Activated T-cell treated with anti-CD3 and anti-CD28 coated beads, Interleukin-2, amount 50 U/mL, for 24 hours (primary cell): ENCODE measurements around the gene ACBD7.

ENCODE experiments used
- DNase-seq: peaks from one replicate; pipeline ENCODE4 v3.0.0-alpha.2; 2020
- H3K27ac Mint-ChIP-seq: 2 replicates; pipeline ENCODE4 v1.8.0; 2020; ENCODE audit warnings: mild to moderate bottlenecking, mixed read lengths
- H3K27me3 Mint-ChIP-seq: 2 replicates; pipeline ENCODE4 v1.8.0; 2020; ENCODE audit warnings: mixed read lengths
- H3K36me3 Mint-ChIP-seq: 2 replicates; pipeline ENCODE4 v1.8.0; 2020; ENCODE audit warnings: low read depth, mixed read lengths
- H3K4me1 Mint-ChIP-seq: 2 replicates; pipeline ENCODE4 v1.8.0; 2020; ENCODE audit warnings: low read depth, mixed read lengths
- H3K4me3 Mint-ChIP-seq: 2 replicates; pipeline ENCODE4 v1.8.0; 2020; ENCODE audit warnings: mild to moderate bottlenecking, moderate library complexity, mixed read lengths
- H3K9me3 Mint-ChIP-seq: 2 replicates; pipeline ENCODE4 v1.8.0; 2020; ENCODE audit warnings: mixed read lengths

The ACBD7 gene

GRCh38 chr10:15088428-15089261 is at the start of gene ACBD7:
ACBD7 (minus strand) TSS chr10:15088776; CDS start chr10:15088728, 48 bp downstream.
- H3K9me3 Mint-ChIP-seq, result no peaks in the 10 kb centered on the region
- H3K36me3 Mint-ChIP-seq, result no peaks in the 10 kb centered on the region
- H3K27ac Mint-ChIP-seq, result no peak within 1 kb of the TSS
- no peaks in the 10 kb centered on the region for H3K27me3 Mint-ChIP-seq
- H3K4me1 Mint-ChIP-seq, result no peaks in the 10 kb centered on the region
- H3K4me3 Mint-ChIP-seq, result peak within 1 kb of the TSS; percentile 69
- peak; percentile 87 for DNase-seq

GRCh38 chr10:15137636-15138035 is 49.1 kb upstream of the ACBD7 start:
- H3K27ac Mint-ChIP-seq, result peak overlapping the region; percentile 27
- peaks cover 31% of the 10 kb centered on the region for H3K4me1 Mint-ChIP-seq
- peaks cover 68% of the 10 kb centered on the region for H3K36me3 Mint-ChIP-seq
- H3K9me3 Mint-ChIP-seq, result no peaks in the 10 kb centered on the region
- no peak for DNase-seq
- no peaks in the 10 kb centered on the region for H3K27me3 Mint-ChIP-seq
- no peak overlapping the region for H3K4me3 Mint-ChIP-seq

DNA sequence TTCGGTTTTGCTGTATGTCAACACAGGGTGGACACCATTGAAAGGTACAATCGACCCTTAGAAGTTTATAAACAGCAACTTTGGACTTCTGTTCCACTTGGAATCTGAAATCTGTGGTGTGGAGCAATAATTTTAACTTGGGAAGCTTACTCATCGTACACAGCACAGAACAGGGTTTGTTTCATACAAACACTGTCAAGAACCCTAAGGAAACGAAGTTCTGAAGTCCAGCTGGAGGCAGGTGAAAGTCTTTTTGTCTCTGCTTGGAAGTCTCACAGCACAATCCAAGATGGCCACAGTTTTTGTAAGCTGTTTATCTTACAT is 48.4 kb upstream of the ACBD7 start:
- Mint-ChIP-seq H3K4me3 (no peak overlapping the region), H3K27ac (no peak overlapping the region), H3K36me3 (peaks cover 70% of the 10 kb centered on the region), H3K4me1 (peaks cover 24% of the 10 kb centered on the region), H3K27me3 (no peaks in the 10 kb centered on the region), H3K9me3 (no peaks in the 10 kb centered on the region)
- no peak for DNase-seq

DNA sequence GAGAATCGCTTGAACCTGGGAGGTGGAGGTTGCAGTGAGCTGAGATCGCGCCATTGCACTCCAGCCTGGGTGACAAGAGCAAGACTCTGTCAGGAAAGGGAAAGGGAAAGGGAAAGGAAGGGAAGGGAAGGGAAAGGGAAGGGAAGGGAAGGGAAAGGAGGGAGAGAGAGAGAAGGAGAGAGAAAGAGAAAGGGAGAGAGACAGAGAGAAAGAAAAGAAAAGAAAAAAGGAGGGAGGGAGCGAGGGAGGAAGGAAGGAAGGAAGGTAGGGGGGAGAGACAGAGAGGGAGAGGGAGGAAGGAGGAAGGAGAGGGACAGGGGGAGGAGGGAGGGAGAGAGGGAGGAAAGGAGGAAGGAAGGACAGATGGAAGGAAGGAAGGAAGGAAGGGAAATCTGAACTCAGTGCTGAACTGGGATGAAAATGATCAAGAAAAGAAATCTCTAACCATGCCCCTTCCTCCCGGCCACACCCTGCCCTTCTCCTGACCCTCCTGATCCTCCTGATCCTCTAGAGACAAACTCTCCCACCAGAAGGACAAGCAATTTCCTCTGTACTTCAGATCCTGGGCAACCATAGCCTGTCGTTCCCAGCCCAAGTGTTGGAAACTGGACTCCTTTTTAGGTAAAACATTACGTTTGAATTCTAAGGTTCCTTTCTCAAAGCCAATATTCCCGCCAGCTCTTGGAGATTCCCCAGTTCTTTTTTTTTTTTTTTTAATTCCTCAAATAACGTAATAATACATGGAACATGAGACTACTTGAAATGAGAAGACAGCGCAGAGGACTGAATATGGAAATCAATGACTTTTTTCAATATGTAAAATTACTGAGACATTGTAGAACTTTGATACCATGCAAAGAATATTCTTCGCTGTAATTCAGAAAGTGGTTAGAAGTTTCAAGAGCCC is 47.8 kb upstream of the ACBD7 start:
- Mint-ChIP-seq H3K27me3 (no peaks in the 10 kb centered on the region), H3K36me3 (peaks cover 74% of the 10 kb centered on the region)

GRCh38 chr10:15131330-15131729 is 42.8 kb upstream of the ACBD7 start:
- Mint-ChIP-seq H3K27me3 (no peaks in the 10 kb centered on the region), H3K27ac (peak overlapping the region; percentile 12), H3K4me3 (no peak overlapping the region), H3K36me3 (peaks cover 76% of the 10 kb centered on the region), H3K4me1 (peaks cover 22% of the 10 kb centered on the region), H3K9me3 (peaks cover 2% of the 10 kb centered on the region)
- DNase-seq, result no peak

More for the DNA sequence above, 47.8 kb upstream of the ACBD7 start:
- peak overlapping the region; percentile 37 for H3K27ac Mint-ChIP-seq
- H3K4me3 Mint-ChIP-seq, result no peak overlapping the region
- H3K9me3 Mint-ChIP-seq, result no peaks in the 10 kb centered on the region
- H3K4me1 Mint-ChIP-seq, result peaks cover 18% of the 10 kb centered on the region
- no peak for DNase-seq

GRCh38 chr10:15124908-15125307 is 36.3 kb upstream of the ACBD7 start:
- Mint-ChIP-seq H3K9me3 (peaks cover 2% of the 10 kb centered on the region), H3K36me3 (peaks cover 74% of the 10 kb centered on the region), H3K4me1 (peaks cover 52% of the 10 kb centered on the region), H3K4me3 (no peak overlapping the region), H3K27ac (peak overlapping the region; percentile 87), H3K27me3 (no peaks in the 10 kb centered on the region)
- no peak for DNase-seq

DNA sequence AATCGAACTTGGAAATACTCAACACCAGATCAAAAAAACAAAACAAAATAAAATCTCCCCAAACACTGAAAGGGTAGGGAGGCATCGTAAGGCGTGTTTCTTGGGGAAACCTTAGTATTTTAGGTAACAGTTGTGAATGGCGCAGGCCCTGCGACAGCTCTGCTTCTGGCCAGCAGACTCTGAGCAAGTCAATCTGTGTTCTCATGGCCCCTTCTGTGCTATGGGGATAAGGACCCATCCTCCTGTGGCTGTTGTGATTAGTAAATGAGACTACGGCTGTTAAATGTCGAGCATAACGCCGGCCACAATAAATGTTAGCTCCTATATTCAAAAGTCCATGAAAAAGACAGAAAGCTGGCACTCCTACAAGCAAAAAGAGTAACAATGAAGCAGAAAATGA is 35.6 kb upstream of the ACBD7 start:
- DNase-seq, result no peak
- Mint-ChIP-seq H3K4me3 (no peak overlapping the region), H3K9me3 (peaks cover 2% of the 10 kb centered on the region), H3K27me3 (no peaks in the 10 kb centered on the region), H3K4me1 (peaks cover 47% of the 10 kb centered on the region), H3K27ac (peak overlapping the region; percentile 87), H3K36me3 (peaks cover 74% of the 10 kb centered on the region)

- peaks cover 2% of the 10 kb centered on the region for H3K9me3 Mint-ChIP-seq
- peak overlapping the region; percentile 87 for H3K27ac Mint-ChIP-seq
- no peaks in the 10 kb centered on the region for H3K27me3 Mint-ChIP-seq
- no peak for DNase-seq
- H3K4me1 Mint-ChIP-seq, result peaks cover 43% of the 10 kb centered on the region
- H3K36me3 Mint-ChIP-seq, result peaks cover 74% of the 10 kb centered on the region
- no peak overlapping the region for H3K4me3 Mint-ChIP-seq
Measured at GRCh38 chr10:15123749-15124184, 35.2 kb upstream of the ACBD7 start.

- H3K36me3 Mint-ChIP-seq, result peaks cover 69% of the 10 kb centered on the region
- H3K4me3 Mint-ChIP-seq, result peak overlapping the region; percentile 50
Measured at GRCh38 chr10:15122477-15123030, 34.0 kb upstream of the ACBD7 start.

GRCh38 chr10:15121707-15122106 is 33.1 kb upstream of the ACBD7 start:
- H3K4me3 Mint-ChIP-seq, result no peak overlapping the region
- peak overlapping the region; percentile 64 for H3K27ac Mint-ChIP-seq
- no peaks in the 10 kb centered on the region for H3K27me3 Mint-ChIP-seq
- H3K4me1 Mint-ChIP-seq, result peaks cover 34% of the 10 kb centered on the region
- H3K36me3 Mint-ChIP-seq, result peaks cover 68% of the 10 kb centered on the region
- no peak for DNase-seq
- peaks cover 2% of the 10 kb centered on the region for H3K9me3 Mint-ChIP-seq

More at GRCh38 chr10:15122477-15123030, 34.0 kb upstream of the ACBD7 start:
- peaks cover 2% of the 10 kb centered on the region for H3K9me3 Mint-ChIP-seq
- DNase-seq, result no peak
- H3K27me3 Mint-ChIP-seq, result no peaks in the 10 kb centered on the region
- H3K4me1 Mint-ChIP-seq, result peaks cover 34% of the 10 kb centered on the region
- H3K27ac Mint-ChIP-seq, result peak overlapping the region; percentile 87

- no peak overlapping the region for H3K4me3 Mint-ChIP-seq
- no peaks in the 10 kb centered on the region for H3K9me3 Mint-ChIP-seq
- no peak overlapping the region for H3K27ac Mint-ChIP-seq
- peaks cover 61% of the 10 kb centered on the region for H3K36me3 Mint-ChIP-seq
- H3K27me3 Mint-ChIP-seq, result no peaks in the 10 kb centered on the region
- peaks cover 37% of the 10 kb centered on the region for H3K4me1 Mint-ChIP-seq
- no peak for DNase-seq
Measured at GRCh38 chr10:15120523-15120922, 31.9 kb upstream of the ACBD7 start.

- no peak overlapping the region for H3K4me3 Mint-ChIP-seq
- no peaks in the 10 kb centered on the region for H3K27me3 Mint-ChIP-seq
- peaks cover 52% of the 10 kb centered on the region for H3K36me3 Mint-ChIP-seq
- no peak overlapping the region for H3K27ac Mint-ChIP-seq
- DNase-seq, result no peak
- H3K9me3 Mint-ChIP-seq, result no peaks in the 10 kb centered on the region
- H3K4me1 Mint-ChIP-seq, result peaks cover 20% of the 10 kb centered on the region
Measured at GRCh38 chr10:15118615-15119014, 30.0 kb upstream of the ACBD7 start.

GRCh38 chr10:15116225-15116624 is 27.6 kb upstream of the ACBD7 start:
- H3K27me3 Mint-ChIP-seq, result no peaks in the 10 kb centered on the region
- H3K27ac Mint-ChIP-seq, result no peak overlapping the region
- DNase-seq, result no peak
- peaks cover 46% of the 10 kb centered on the region for H3K36me3 Mint-ChIP-seq
- no peaks in the 10 kb centered on the region for H3K9me3 Mint-ChIP-seq
- H3K4me1 Mint-ChIP-seq, result peaks cover 9% of the 10 kb centered on the region
- H3K4me3 Mint-ChIP-seq, result no peak overlapping the region

DNA sequence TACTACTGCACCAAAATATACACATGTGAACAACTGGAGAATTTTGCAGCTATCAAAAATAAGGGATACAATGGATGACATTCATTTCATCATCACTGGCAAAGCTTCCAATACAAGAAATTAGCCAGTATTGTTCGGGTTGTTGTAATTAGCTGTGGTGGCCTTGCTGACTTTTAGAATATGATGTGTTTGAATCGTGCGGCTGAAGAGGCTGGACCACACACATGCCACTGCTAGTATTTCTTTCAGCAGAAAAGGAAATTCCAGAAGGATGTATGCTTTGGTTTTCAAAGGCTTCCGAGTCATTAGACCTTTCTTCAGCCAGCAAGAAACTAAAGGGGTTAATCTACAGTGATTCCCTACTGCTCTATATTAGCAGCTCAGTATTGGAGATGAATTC is 25.2 kb upstream of the ACBD7 start:
- Mint-ChIP-seq H3K27ac (no peak overlapping the region), H3K9me3 (no peaks in the 10 kb centered on the region), H3K4me1 (peaks cover 9% of the 10 kb centered on the region), H3K36me3 (peaks cover 39% of the 10 kb centered on the region), H3K27me3 (no peaks in the 10 kb centered on the region), H3K4me3 (no peak overlapping the region)
- DNase-seq, result no peak
